NCI-H526 treated with DMSO at 0.1 percent for 48 hours (cell line): ENCODE results near the gene CDK5.

Source experiments
- DNase-seq: peaks from one replicate; lab custom pipeline; 2025; lab: John Stamatoyannopoulos, UW

Gene CDK5

DNA sequence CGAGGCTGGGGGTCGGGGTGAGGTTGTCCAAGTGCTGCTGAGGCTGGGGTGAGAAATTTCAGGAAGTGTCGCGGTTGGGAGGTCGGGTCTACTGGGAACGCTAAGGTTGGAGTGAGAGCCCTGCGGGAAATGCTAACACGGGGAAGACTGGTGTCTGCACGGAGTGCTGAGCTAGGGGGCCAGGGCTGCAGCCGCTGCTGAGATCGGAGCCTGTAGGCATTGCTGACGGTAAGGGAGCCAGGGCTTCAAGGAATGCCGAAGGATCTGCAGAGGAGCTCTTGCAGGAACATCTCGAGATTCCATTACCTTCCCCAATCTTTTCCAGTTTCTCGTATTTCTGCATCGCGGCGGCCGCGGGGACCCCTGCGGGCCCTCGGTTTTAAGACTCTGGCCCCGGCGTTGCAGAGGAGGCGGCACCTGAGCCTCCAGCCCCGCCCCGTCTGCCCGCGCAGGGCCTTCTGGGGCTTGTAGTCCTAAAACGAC, at the start of gene CDK5:
CDK5 (minus strand) TSS at position 392 of the 483 bp plus-strand sequence; CDS start at position 343, 49 bp downstream.
- no peak for DNase-seq

DNA sequence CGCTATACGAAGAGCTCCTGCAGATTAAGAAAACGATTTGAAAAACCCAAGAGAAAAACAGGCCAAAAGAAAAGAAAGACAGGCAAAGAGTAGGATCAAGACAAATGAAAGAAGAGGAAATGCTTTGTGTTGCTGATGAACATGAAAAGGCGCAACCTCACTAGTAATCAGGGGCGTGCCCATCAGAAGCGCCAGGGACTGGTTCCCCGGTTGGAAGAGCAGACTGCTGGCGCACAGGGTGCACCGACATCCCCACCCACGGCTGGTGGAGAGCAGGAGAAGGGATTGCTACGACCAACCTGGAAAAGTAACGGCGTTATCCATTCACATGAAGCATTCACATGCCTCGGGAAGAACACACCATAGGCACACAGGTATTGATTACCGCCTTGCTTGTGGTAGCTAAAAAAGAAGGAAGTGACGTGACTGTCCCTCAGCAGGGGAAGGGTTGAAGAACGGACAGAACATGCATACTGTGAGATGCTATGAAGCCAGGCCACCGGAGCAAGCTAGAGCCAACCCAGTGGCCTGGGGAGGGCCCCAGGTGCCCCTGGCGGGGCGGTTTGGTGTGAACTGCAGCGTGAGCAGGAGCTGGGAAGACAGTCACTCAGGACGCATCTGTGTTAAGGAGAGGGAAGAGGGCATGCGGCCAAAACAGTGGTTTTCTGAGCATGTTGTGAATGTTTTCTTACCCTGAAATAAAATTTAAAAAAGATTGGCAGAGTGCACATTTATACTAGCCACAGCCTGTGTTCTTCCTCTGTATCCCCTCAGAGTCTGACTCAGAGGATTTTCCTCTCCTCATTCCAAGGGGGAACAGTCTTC, 46.9 kb upstream of the CDK5 start:
- no peak for DNase-seq

DNA sequence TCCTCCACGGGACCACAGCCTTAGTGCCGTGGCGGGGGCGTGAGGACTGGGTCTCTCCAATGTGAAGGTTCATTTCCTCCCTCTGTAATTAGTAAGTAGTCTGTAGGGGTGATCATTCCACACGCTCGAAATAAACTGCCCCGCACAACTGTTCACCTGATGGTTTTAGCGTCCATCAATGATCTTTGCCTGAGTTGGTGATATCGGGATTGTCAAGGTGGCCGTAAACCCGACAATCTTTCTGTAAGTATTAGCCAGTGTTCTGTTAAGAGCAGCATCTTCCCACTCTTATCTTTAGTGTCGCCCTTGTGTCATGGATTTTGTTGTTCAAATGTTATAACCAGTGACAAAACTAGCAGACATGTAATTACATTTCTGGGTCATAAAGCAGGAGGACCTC, 46.3 kb upstream of the CDK5 start:
- no peak for DNase-seq

DNA sequence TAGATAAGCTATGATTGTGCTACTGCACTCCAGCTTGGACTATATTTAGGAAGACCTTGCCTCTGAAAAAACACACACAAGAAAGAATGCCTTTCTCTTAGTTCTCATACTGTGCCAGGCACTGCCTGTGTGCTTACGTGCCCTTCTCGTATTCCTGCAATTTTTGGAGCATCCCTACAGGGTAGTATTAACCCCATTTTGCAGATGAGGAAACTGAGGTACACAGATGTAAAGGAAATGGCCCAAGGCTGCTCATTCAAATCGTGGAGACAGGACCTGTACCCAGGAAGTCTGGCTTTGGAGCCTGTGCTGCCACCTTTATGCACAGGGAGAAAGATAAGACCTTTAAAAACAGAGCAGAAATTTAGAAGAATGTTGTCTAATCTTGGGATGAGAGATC, 45.3 kb upstream of the CDK5 start:
- no peak for DNase-seq

DNA sequence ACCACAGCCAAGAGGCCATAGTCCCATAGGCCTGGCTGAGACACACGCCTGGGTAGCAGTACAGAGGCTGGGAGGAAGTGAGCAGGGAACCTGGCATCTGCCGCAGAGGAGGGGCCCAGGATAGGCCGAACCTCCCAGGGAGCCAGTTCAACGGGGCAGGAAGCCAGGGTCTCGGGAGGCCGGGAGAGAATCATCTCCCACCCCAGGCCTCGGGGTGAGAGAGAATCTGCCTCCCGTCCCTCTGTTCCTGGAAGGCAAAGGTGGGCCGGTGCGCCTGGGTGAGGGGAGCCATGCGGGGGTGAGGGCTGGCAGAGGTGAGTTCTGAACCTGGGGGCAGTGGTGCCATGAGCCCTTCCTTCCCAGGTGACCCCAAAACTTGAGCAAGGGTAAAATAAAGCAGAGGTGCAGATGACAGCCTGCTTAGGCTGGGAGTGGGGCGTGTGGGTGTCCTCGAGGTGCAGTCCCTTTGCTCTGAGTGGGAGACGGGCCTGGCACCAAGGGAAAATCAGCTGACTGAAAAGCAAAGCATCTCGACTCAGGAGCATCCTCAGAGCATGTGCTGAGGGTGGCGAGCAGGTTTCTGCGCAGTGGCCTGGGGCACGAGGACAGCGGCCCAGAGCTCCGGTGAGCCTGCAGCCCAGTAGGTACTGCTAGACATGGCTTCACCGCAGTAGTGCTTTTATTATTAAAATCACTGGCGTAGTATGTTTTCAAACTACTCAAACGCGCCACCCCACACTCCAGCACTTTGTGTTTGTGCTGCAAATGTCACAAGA, 44.1 kb upstream of the CDK5 start:
- no peak for DNase-seq

DNA sequence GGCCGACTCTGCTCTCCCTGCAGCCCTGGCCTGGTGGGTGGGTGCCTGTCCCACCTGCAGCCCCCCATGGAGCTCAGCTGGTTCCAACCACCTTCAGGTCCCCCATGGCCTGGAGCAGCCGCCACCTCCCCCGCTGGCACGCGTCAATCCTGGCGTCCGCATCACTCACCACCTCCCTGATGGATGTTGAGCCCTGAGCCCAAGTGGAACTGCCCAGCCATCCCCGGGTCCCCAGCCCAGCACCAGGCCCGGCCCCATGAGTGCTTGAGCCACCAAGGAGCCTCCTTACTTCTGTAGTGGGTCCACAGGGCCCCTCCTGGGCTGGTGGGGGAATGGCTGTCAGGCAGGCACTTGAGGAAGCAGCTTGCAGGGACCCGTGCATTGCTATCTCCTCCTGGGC, 43.2 kb upstream of the CDK5 start:
- no peak for DNase-seq

DNA sequence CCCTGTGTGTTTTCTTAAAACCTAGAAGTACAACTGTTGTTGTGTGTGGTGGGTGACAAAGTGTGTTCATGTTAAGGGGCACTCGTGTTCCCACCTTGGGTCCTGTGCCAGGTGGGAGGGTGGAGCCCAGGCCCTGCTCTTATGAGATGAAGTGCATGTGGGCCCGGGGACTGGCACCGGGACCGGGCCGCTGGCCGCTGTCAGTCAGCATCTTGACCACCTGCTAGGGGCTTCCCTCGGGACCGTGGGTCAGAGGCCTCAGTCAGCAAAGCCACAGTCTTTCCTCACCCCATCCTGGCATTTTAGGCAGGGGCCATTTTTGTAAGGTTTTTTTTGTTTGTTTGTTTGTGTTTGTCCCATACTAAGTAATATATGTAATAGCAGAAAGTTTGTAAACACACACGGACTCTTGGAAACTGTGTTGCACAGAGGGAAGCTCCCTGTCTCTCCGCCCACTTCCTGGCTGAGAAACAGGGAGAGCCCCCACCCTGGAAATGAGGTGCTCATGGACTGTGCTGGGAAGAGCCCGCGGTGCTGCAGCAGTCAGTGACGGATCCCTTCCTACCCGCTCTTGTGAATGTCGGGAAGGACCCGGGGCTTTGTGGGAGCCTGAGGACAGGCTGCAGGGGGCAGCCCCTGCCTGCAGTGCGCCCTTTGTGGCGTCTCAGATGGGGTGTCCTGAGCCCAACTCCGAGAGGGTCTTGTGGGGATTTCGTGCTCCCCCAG, 42.0 kb upstream of the CDK5 start:
- no peak for DNase-seq

DNA sequence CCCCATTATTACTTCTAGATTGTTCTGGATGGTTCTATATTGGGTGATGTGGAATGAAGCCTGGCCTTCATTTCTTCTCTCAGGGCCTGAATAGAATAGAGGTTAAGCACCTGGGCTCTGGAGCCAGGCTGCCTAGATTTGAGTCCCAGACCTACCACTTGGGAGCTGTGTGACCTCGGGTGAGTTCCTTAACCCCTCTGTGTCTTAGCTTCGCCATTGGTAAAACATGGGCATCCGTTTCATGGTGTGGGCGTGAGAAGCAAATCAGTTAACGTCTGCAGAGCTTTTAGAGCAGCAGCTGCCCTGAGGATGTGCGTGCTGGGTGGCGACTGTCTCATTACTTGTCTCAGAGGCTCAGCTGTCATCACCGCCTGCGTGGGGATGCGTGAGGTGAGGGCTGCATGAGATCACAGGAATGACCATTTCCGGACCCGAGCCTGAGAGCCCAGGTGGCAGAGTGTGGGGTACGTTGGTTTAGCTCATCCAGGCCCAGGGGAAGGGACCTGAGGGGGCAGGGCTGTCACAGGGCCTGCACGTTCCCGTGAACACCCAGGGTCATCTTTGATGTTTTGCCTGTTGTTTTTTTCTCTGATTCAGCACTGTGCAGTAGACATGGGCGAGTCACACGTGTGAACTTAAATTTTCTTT, 38.3 kb upstream of the CDK5 start:
- DNase-seq: no peak

DNA sequence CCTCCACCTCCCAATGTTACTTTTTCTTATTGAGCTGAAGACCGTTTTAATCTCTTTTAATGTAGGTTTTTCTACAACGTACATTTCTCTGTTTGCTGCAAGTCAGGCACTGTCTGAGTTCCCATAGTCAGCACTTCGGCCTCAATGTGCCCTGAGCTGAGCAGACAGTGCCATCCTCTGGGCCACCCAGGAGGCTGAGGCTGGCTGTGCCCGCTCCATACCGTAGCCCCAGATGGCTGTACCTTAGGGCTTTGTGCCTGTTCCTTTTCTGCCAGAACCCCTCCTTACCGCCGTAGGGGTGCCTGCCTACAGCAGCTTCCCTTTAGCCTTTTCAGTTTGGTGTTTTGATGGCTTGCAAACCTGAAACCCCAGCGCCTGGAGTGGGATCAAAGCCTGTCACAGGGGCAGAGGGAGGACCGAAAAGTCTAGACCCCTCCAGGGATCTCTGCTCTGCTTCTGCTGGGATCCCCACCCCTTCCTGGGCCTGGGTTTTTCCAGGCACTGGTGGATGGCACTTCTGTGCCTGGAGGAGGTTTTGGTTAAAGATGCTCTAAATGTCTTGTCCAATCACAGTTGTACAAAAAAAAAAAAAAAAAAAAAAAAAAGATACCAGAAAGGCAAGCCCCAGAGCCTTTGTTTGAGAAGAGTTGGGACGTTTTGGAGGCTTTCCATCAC, 37.6 kb upstream of the CDK5 start:
- no peak for DNase-seq

DNA sequence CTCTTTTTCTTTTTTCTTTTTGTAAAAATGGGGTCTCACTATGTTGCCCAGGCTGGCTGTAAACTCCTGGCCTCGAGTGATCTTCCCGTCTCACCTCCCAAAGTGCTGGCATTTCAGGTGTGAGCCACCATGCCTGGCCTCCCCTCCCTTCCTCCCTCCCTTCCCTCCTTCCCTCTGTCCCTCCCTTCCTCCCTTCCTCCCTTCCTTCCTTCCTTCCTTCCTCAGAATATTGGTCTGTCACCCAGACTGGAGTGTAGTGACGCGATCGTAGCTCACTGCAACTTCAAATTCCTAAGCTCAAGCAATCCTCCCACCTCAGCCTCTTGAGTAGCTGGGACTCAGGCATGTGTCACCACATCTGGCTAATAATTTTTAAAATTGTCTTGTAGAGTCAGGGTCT, 37.0 kb upstream of the CDK5 start:
- DNase-seq: no peak

DNA sequence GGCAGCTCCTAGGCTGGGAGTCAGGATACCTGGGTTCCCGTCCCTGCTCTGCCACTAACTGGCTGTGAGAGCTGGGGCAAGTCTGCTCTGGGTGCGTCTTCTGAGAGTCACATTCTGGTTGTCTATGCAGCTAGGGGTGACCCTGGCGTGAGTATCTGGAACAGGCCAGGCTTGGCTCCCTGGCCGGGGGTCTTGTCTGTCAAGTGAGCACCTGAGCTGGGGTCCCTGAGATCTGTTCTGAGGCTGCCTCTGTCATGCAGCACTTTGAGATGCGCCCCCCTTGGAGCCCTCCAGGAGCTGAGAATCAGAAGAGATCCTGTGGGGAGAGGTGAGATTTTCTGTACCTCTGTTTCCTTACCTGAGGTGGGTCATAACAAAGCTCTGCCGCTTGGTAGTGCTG, 36.1 kb upstream of the CDK5 start:
- DNase-seq: no peak

DNA sequence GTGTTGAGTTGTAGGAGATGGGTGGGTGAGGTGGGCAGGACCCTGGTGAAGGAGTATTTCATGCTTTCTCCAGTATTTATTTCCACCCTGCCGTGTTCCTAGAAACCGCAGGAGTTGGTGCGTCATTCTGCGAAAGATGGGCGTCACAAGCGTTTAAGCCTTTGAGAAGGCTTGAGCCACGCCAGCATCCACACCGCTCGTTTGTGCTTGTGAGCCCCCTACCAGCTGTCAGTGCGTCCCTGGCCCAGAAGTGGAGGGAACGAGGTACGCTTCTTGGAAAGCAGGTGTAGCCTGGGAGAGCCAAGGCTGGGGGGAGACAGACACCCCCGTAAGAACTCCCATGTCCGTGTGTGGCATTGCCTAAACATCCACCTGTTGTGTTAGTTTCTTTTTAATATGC, 34.3 kb upstream of the CDK5 start:
- no peak for DNase-seq

DNA sequence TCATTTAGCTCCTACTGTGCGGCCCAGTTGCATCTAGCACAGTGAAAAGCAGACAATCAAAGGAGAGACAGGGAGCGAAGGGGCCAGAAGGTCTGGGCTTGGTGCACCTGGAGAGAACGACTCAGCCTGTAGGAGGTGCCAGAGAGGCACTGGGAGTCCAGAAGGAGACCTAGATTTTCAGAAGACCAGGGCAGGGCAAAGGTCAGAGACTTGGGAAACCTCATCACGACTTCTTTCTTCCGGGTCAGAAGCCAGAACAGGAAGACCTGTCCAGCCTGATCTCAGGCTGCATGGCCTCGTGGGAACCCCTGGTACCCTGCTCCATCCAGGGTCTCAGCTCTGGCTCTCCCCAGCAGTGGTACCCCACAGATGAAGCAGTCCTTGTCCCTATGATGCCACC, 33.7 kb upstream of the CDK5 start:
- no peak for DNase-seq

DNA sequence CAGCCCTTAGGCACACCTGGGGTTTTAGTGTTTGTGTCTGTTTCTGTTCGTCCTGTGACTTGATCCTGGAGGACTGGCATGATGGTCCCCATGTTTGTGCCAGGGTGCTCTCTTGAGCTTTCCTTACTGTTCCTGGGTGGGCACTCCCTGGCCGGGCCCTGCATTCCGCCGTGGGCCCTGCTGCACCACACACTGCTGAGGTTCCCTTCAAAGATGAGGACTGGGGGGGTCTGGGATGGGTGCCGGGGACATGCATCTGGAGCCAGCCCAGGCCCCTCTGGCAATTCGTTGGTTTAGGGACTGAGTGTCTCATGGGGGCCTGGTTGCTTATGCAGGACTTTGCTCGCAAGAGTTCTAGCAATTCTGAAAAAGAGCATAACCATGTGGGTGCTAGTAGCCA, 33.3 kb upstream of the CDK5 start:
- no peak for DNase-seq

DNA sequence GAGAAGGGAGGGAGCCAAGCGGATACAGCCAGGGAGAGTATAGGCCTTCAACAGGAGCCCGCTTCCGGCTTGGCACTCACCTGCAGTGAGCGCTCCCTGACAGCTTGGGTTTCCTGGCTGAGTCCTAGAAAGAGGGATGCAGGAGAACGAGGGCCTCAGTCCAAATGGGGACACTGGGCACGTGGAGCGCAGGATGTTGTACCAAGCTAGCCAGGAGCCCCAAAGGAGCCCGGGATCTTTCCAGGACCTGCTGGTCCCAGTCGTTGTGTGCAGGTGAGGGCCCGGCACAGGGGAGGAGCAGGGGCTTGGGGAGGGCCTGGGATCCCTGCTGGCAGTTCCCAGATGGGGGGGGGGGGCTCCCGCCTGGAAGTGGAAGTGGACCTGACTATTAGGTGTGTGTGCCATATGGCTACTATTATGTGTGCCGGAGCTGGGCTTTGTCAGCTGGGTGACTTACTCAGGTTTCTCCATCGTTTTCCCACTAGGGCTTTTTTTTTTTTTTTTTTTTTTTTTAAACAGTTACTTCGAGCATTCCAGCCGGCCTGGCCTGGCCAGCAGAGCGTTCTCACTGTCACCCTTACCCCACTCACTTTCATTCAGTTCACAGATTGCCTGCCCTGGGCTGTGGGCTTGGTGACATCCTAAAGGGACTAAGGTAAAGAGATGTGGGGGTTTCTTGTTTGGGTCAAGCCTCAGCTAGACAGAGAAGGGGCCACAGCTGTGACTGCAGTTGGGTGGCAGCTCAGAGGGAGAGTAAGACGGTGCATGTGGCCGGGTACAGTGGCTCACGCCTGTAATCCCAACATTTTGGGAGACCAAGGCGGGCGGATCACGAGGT, 32.4 kb upstream of the CDK5 start:
- DNase-seq: no peak

DNA sequence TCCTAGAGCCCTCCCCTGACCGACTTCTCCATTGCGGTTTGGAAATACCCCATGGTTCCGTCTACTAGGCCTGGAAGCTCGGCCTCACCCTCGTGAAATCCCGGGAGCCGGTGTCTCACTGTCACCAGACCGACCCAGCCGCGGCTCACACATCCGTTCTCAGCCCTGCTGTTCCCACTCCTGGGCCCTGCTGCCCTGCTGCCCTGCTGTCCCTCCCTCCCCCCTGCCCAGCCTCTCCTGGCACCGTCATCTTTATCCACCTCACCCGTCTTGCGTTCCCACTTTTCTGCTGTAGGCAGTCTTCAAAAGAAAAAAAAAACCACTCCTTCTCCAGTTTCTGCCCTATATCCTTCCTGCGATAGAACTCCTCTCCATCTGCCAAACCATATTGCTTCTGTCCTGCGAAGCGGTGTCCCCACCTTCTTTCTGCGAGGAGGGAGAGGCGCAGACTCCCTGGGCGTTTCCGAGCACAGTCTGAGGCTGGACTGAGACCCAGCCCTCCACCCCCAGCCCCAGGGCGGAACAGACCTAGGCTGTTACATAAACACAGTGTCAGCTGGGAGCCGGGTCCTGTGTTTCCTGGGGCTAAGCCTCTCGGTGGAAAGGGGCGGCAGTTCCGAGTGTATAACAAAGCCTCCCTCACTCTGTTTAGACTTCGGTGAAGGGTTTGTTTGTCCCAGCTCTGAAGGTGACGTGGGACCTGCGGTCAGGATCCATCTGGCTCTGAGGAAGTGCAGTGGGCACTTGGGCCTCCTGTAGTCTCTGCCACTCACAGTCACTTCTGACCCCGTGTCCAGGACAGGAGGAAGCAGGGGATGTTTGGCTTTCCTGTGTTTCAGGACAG, 31.4 kb upstream of the CDK5 start:
- DNase-seq: peak; percentile 19

DNA sequence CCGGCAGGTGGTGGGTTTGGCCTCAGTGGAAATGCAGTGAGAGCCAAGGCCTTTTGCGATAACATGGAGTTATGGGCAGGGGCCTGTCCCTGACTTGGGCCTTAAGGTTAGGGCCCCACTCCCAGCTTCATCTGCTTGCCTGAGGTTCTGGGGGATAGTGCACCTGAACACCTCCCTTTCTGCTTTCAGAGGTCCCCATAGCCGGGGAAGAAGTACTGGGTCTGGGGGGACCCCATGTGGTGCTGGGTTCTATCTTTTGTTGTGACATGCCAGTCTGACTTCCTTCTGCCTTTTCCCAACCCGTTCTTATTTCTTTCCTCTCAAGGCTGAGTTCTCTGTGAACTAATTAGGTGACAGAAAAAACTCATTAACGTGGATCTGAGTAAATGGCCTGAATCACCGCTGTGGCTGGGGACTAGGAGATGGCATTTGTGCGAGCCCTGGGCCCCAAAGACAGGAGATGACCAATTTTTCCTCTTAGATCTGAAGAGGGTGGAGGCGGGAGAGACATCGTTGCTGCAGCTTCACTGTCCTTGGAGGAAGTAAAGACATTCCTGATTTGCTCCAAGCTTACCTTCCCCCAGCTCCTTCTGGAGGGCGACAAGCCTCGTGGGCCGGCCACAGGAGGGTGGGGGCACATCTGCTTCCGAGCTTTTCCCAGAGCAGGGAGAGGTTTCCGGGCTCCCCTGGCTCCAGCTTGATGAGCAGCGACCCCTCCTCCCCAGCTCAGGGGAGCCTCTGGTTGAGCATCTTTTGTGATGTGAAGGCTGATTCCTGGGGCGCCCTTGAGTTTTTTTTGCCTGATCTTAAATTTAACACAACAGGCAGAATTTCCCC, 30.5 kb upstream of the CDK5 start:
- no peak for DNase-seq

DNA sequence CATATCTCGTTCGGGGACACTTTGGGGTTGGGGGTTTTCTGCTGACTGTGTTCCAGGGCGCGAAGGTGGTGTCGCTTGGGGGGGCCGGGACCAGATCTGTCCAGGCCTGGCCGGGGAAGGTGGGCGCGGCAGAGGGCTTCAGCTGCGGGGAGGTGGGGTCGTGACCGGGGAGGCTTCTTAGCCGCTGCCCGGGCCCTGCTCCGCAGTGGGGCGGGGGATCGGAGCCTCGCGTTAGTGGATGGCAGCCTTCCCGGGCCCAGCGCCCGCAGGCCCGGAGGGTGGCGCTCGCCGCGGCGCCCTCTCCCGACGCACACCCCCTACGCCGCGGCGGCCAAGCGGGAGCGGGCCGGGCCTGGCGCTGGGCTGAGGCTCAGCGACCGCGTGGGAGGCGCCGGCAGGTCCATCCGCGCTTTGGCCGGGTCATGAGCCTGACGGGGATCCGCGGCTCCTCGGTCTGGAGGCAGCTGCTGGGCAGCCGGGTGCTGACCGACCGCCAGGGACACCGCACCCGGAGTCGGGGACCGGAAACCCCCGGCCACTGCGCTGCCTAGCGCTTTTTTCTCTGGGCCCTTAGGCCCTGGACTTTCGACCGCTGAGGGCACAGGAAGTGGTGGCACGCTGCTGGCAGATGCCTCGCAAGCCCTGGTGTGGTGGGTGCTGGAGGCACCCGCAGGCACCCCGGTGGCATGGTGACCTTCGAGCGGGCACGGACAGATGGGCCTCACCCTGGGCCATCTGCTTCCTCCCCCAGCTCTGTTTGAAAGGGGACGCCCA, 29.7 kb upstream of the CDK5 start:
- DNase-seq: peak; percentile 30
